H1 (cell line): Measurements from ENCODE around the gene DNAJA3. TPM values are rescaled to one million over a fixed set of nuclear protein-coding genes. Genes with fewer than 3 reads are reported as not detected.
A peak's percentile ranks its signal among the peaks of the same experiment; 100 is the strongest.

Experiments
- CTCF ChIA-PET: fragments of 300-600 bp; sonication (Branson Sonifier 250); formaldehyde crosslinking; loops from one replicate; lab custom pipeline; 2021; ENCODE audit not compliant: partially characterized antibody; lab: Charles Lee
- POLR2A ChIA-PET: fragments of 300-600 bp; sonication (Branson Sonifier 250); formaldehyde crosslinking; loops from one replicate; lab custom pipeline; 2021; ENCODE audit warnings: inconsistent platforms; ENCODE audit not compliant: partially characterized antibody; lab: Charles Lee
- DNase-seq, 2 experiments: peaks; one replicate each; pipeline versions ENCODE4 v3.0.0 to v3.0.0-alpha.2; 2010 to 2022; ENCODE audit warnings: low spot score in 2 of 2, low read depth in 1 of 2, mixed read lengths in 1 of 2
- FAIRE-seq: peaks from 2 replicates; lab custom pipeline; 2011; peaks lifted over from hg19 to GRCh38; lab: Jason Lieb, UNC
- H2AFZ ChIP-seq: 2 replicates; pipeline ENCODE4 v1.8.1; 2012; ENCODE audit warnings: low read length, inconsistent platforms
- H2AK5ac ChIP-seq: 2 replicates; pipeline ENCODE4 v1.6.1; 2013; ENCODE audit warnings: low read depth, low read length
- H2BK120ac ChIP-seq: replicated peaks from 2 replicates; pipeline ENCODE3; 2013; ENCODE audit warnings: low read depth, low read length, inconsistent platforms
- H2BK12ac ChIP-seq: 2 replicates; pipeline ENCODE4 v1.6.1; 2013; ENCODE audit warnings: low read depth, low read length
- H2BK15ac ChIP-seq: 2 replicates; pipeline ENCODE4 v1.6.1; 2013; ENCODE audit warnings: low read length
- H2BK20ac ChIP-seq: 2 replicates; pipeline ENCODE4 v1.6.1; 2013; ENCODE audit warnings: low read length
- H2BK5ac ChIP-seq: 2 replicates; pipeline ENCODE4 v1.6.1; 2013; ENCODE audit warnings: low read depth, low read length
- H3K14ac ChIP-seq: 2 replicates; pipeline ENCODE4 v1.6.1; 2013; ENCODE audit warnings: inconsistent platforms; ENCODE audit not compliant: insufficient read length
- H3K18ac ChIP-seq: 2 replicates; pipeline ENCODE4 v1.6.1; 2013; ENCODE audit warnings: low read length; ENCODE audit errors: extremely low read depth
- H3K23ac ChIP-seq: 2 replicates; pipeline ENCODE4 v1.6.1; 2013; ENCODE audit warnings: inconsistent platforms; ENCODE audit not compliant: insufficient read length
- H3K23me2 ChIP-seq: 2 replicates; pipeline ENCODE4 v1.6.1; 2013; ENCODE audit warnings: low read depth, low read length
- H3K27ac ChIP-seq: 2 replicates; pipeline ENCODE4 v1.6.1; 2011; ENCODE audit warnings: low read depth, low read length, inconsistent platforms
- H3K27me3 ChIP-seq, 4 experiments: replicated peaks in 1 of 4; 1 replicate in 1 of 4; 2 replicates in 3 of 4; pipeline versions ENCODE4 v1.6.1 to v1.8.1; 2011 to 2013; ENCODE audit warnings: low read length in 3 of 4, mild to moderate bottlenecking in 3 of 4, inconsistent platforms in 2 of 4, mixed read lengths in 2 of 4, moderate library complexity in 1 of 4; ENCODE audit not compliant: control insufficient read depth in 3 of 4, insufficient read depth in 3 of 4; ENCODE audit errors: extremely low read depth in 1 of 4
- H3K36me3 ChIP-seq, 4 experiments: 2 replicates each; pipeline versions ENCODE4 v1.6.1 to v1.8.1; 2011 to 2013; ENCODE audit warnings: mild to moderate bottlenecking in 4 of 4, low read length in 3 of 4, moderate library complexity in 2 of 4, control low read depth in 1 of 4, inconsistent platforms in 1 of 4; ENCODE audit not compliant: insufficient read depth in 4 of 4, control insufficient read depth in 2 of 4
- H3K4ac ChIP-seq: replicated peaks from 2 replicates; pipeline ENCODE3; 2013; ENCODE audit warnings: low read length, low read depth, mixed read lengths, inconsistent platforms; ENCODE audit not compliant: insufficient read length
- H3K4me1 ChIP-seq, 4 experiments: replicated peaks in 1 of 4; 1 replicate in 1 of 4; 2 replicates in 3 of 4; pipeline versions ENCODE4 v1.6.1 to v1.8.1; 2011 to 2013; ENCODE audit warnings: low read length in 3 of 4, inconsistent platforms in 2 of 4, mixed read lengths in 1 of 4; ENCODE audit not compliant: insufficient read depth in 4 of 4, control insufficient read depth in 3 of 4
- H3K4me2 ChIP-seq, 2 experiments: 2 replicates each; pipeline versions ENCODE4 v1.6.1 to v1.8.1; 2011 to 2013; ENCODE audit warnings: low read depth in 2 of 2, low read length in 2 of 2, control low read depth in 1 of 2, inconsistent platforms in 1 of 2, mild to moderate bottlenecking in 1 of 2; ENCODE audit not compliant: insufficient read depth in 1 of 2
- H3K4me3 ChIP-seq, 4 experiments: fragments of 200-600, 300-600 bp in 1 of 4; sonication (generic), shearing (Covaris generic), sonication (Bioruptor Twin) in 1 of 4; 2 replicates each; pipeline versions ENCODE4 v1.5.1 to v1.8.1; 2011 to 2016; ENCODE audit warnings: low read length in 4 of 4, low read depth in 3 of 4, control low read depth in 2 of 4, inconsistent platforms in 2 of 4, mild to moderate bottlenecking in 2 of 4, mixed read lengths in 1 of 4, moderate library complexity in 1 of 4; ENCODE audit not compliant: insufficient read depth in 2 of 4; ENCODE audit errors: extremely low read depth in 1 of 4
- H3K56ac ChIP-seq: replicated peaks from 2 replicates; pipeline ENCODE3; 2013; ENCODE audit warnings: low read depth, mild to moderate bottlenecking, mixed read lengths, low read length, inconsistent platforms; ENCODE audit not compliant: insufficient read length
- H3K79me1 ChIP-seq: 2 replicates; pipeline ENCODE4 v1.6.1; 2013; ENCODE audit warnings: low read depth, low read length, control low read depth
- H3K79me2 ChIP-seq, 2 experiments: 2 replicates each; pipeline versions ENCODE4 v1.6.1 to v1.8.1; 2012 to 2013; ENCODE audit warnings: low read length in 2 of 2, mild to moderate bottlenecking in 2 of 2, inconsistent platforms in 1 of 2; ENCODE audit not compliant: insufficient read depth in 2 of 2, control insufficient read depth in 1 of 2
- H3K9ac ChIP-seq, 4 experiments: replicated peaks in 1 of 4; 1 replicate in 1 of 4; 2 replicates in 3 of 4; pipeline versions ENCODE4 v1.6.1 to v1.8.1; 2011 to 2013; ENCODE audit warnings: low read depth in 3 of 4, low read length in 3 of 4, control low read depth in 2 of 4, mild to moderate bottlenecking in 2 of 4, moderate library complexity in 2 of 4, inconsistent platforms in 1 of 4; ENCODE audit errors: extremely low read depth in 1 of 4
- H3K9me3 ChIP-seq, 2 experiments: 2 replicates each; pipeline versions ENCODE4 v1.6.1 to v1.8.1; 2012 to 2013; ENCODE audit warnings: mild to moderate bottlenecking in 2 of 2, moderate library complexity in 2 of 2, control low read depth in 1 of 2, inconsistent platforms in 1 of 2, low read depth in 1 of 2, low read length in 1 of 2, mixed read lengths in 1 of 2; ENCODE audit not compliant: insufficient read depth in 2 of 2
- H4K20me1 ChIP-seq, 2 experiments: replicated peaks in 1 of 2; 2 replicates each; pipeline versions ENCODE3 to v1.8.1; 2011 to 2013; ENCODE audit warnings: inconsistent platforms in 2 of 2, low read length in 2 of 2, mild to moderate bottlenecking in 1 of 2; ENCODE audit not compliant: insufficient read depth in 2 of 2, control insufficient read depth in 1 of 2
- H4K5ac ChIP-seq: 2 replicates; pipeline ENCODE4 v1.6.1; 2013; ENCODE audit warnings: low read length, low read depth, mixed read lengths, inconsistent platforms; ENCODE audit not compliant: insufficient read length
- H4K8ac ChIP-seq: 2 replicates; pipeline ENCODE4 v1.8.0; 2013; ENCODE audit warnings: mild to moderate bottlenecking, moderate library complexity, low read length, inconsistent platforms; ENCODE audit not compliant: insufficient read depth; ENCODE audit errors: extremely low read depth
- H4K91ac ChIP-seq: replicated peaks from 2 replicates; pipeline ENCODE3; 2013; ENCODE audit warnings: low read length, mixed read lengths, inconsistent platforms; ENCODE audit not compliant: insufficient read length
- ASH2L ChIP-seq: fragments of 200-600, 300-600 bp; sonication (generic); IDR thresholded peaks from one replicate; pipeline ENCODE4 v1.7.1; 2017; ENCODE audit warnings: low read length
- CBX8 ChIP-seq: fragments of 300-800, 300-1000 bp; sonication (generic); IDR thresholded peaks from 2 replicates; pipeline ENCODE4 v1.7.1; 2016; ENCODE audit warnings: low read depth, low read length, borderline replicate concordance
- GTF2F1 ChIP-seq: IDR thresholded peaks from 2 replicates; pipeline ENCODE4 v1.6.1; 2012; ENCODE audit warnings: low read depth, low read length, improper control_type of control experiment, borderline replicate concordance
- JUND ChIP-seq: IDR thresholded peaks from 2 replicates; pipeline ENCODE4 v1.6.1; 2011; ENCODE audit warnings: mild to moderate bottlenecking, improper control_type of control experiment, low read length
- KDM5A ChIP-seq: fragments of 200-600 bp; IDR thresholded peaks from 2 replicates; pipeline ENCODE4 v1.7.1; 2012; ENCODE audit warnings: mild to moderate bottlenecking, low read length, inconsistent platforms, mixed read lengths
- POLR2AphosphoS5 ChIP-seq: IDR thresholded peaks from 2 replicates; pipeline ENCODE4 v1.6.1; 2011; ENCODE audit warnings: low read depth, low read length
- RBBP5 ChIP-seq: IDR thresholded peaks from 2 replicates; pipeline ENCODE4 v1.7.1; 2012; ENCODE audit warnings: low read depth, mild to moderate bottlenecking, inconsistent platforms, low read length, moderate library complexity, borderline replicate concordance
- RFX5 ChIP-seq: IDR thresholded peaks from 2 replicates; pipeline ENCODE4 v1.6.1; 2011; ENCODE audit warnings: low read depth, low read length, improper control_type of control experiment, borderline replicate concordance
- SIN3A ChIP-seq, 2 experiments: IDR thresholded peaks in 1 of 2; conservative IDR thresholded peaks in 1 of 2; 2 replicates each; pipeline ENCODE4 v1.6.1; 2011 to 2012; ENCODE audit warnings: low read length in 2 of 2, improper control_type of control experiment in 1 of 2, low read depth in 1 of 2, mild to moderate bottlenecking in 1 of 2
- YY1 ChIP-seq: IDR thresholded peaks from 2 replicates; pipeline ENCODE4 v1.6.1; 2011; ENCODE audit warnings: low read depth, mild to moderate bottlenecking, low read length
- WGBS, 2 experiments: shearing (Covaris generic) in 1 of 2; methylation state at CpG; one replicate each; pipeline versions ENCODE4 v1.1.6 to v1.1.7; 2013 to 2015; ENCODE audit warnings: low lambda C conversion rate in 2 of 2, mixed read lengths in 2 of 2, inconsistent platforms in 1 of 2, low coverage in 1 of 2, missing lambda C conversion rate in 1 of 2; ENCODE audit not compliant: insufficient replicate concordance in 2 of 2, insufficient coverage in 1 of 2, insufficient read length in 1 of 2; ENCODE audit errors: extremely low coverage in 1 of 2, missing lambda C conversion rate in 1 of 2; 5-methylcytosine and 5-hydroxymethylcytosine counted together
- polyA plus RNA-seq, 7 experiments: library from polyadenylated mRNA; depleted of rRNA in 3 of 7; stranded (reverse) in 5 of 7; unstranded in 2 of 7; fragments of >200 nt in 5 of 7; fragments of 200-250 nt in 2 of 7; gene quantifications; 1 replicate in 5 of 7; 2 replicates in 1 of 7; 4 replicates in 1 of 7; pipeline versions ENCODE4 v1.2.1 to v1.2.3, GENCODE V29; 2011 to 2013; ENCODE audit warnings: missing spikeins in 2 of 7, mixed read lengths in 2 of 7
- total RNA-seq: library from RNA; stranded (reverse); fragmentation: NEBNext Ultra II Directional; extraction: Animal tissue kit (Norgen Biotek cat#: 25700); gene quantifications from 2 replicates; pipeline ENCODE4 v1.2.1, GENCODE V29; 2021
- TF ChIP-seq, protein P1 (sequence below): IDR thresholded peaks from 2 replicates; pipeline ENCODE4 v1.6.1; 2011; ENCODE audit warnings: low read depth, mild to moderate bottlenecking, low read length; ENCODE audit not compliant: insufficient read depth

DNAJA3 gene
- total and polyA plus RNA-seq, 2 of the 8 experiments (the other 6 are each of a cell fraction or from before 2014, with no cell fraction given): 37.3 to 59.1 TPM

DNA sequence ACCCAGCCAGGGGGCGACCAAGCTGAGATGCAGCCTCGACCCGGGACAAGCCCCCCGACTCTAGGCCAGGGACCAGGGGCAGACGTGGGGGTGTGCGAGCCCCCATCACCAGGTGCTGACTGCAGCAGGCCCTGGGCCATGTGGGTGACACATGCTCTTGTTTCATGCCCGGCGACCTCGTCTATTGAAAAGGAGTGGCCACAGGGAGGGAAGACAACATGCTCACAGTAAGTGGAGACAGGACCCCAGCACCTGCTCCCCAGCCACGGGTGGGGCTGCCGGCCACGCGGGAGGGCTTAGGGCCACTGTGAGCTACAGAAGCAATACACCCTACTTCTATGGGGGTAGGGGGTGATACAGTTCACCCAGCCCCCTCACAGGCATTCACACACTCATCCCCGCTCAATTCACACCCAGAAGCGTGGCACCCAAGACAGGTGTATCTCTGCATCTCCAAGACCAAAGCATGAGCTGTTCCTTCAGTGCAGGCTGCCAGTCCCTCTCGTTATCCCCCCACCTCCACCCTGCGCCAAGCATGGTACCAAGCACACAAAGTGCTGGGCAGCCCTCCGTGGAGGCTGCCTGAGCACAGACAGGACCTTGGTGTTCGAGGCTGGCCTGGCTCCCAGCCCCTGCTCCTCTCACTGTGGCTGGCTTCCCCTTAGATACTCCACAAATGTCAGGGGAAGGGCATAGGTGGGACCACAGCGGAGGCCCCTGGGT, 40.4 kb upstream of the DNAJA3 start:
- Histone ChIP-seq H2BK20ac (no peak overlapping the region), H2BK5ac (peak overlapping the region; percentile 66; the same call in 1 of the 2 replicates), H3K23ac (no peak overlapping the region), H3K23me2 (no peaks in the 10 kb centered on the region), H3K9ac (no peak overlapping the region), H3K4me2 (no peak overlapping the region), H4K8ac (no peak overlapping the region), H4K91ac (no peak overlapping the region), H3K9me3 (no peaks in the 10 kb centered on the region), H3K4me3 (no peak overlapping the region), H3K18ac (peak overlapping the region; percentile 48; the same call in 1 of the 2 replicates), H3K56ac (no peak overlapping the region), H2BK12ac (no peak overlapping the region), H4K5ac (no peak overlapping the region), H3K36me3 (peaks cover 0 to 18% (median 2%) of the 10 kb centered on the region in 4 experiments; a peak in 4 of 8 replicates), H3K27me3 (no peaks in the 10 kb centered on the region), H2BK15ac (0 out of 2 replicates have a peak overlapping the region, but pooled peaks have one; percentile 29), H3K4ac (no peak overlapping the region), H3K79me2 (no peaks in the 10 kb centered on the region), H3K4me1 (peaks cover 0 to 21% (median 17%) of the 10 kb centered on the region in 4 experiments; a peak in 6 of 7 replicates), H3K79me1 (no peaks in the 10 kb centered on the region), H2AK5ac (no peak overlapping the region; the same call in 1 of the 2 replicates), H2BK120ac (no peak overlapping the region), H3K14ac (no peak overlapping the region), H4K20me1 (peaks cover 3 to 15% of the 10 kb centered on the region in 2 experiments), H3K27ac (no peak overlapping the region), H2AFZ (no peak overlapping the region)
- WGBS, 2 experiments: 93% methylated on average over 14 of the region's 20 CpGs; no CpG with 5 or more reads in 1 of the 2 experiments
- FAIRE-seq (no peak), DNase-seq (no peak)
- CTCF ChIA-PET: interaction anchor here (0.6 to 24.8 kb wide), 8 partner anchors 9 to 256 kb away, joined by 3 to 659 read pairs (median 4); no protein-coding TSS in a partner anchor
- POLR2A ChIA-PET: interaction anchor here (1.6 to 11.9 kb wide), 2 partner anchors 8 to 10 kb away, joined by 3 to 223 read pairs; no protein-coding TSS in a partner anchor
- TF ChIP-seq JUND (no peak), ASH2L (no peak), KDM5A (no peak), RFX5 (no peak), POLR2AphosphoS5 (no peak; the same call in 1 of the 2 replicates), RBBP5 (no peak), SIN3A (conservative IDR thresholded peaks at IDR 0.05 in 1 of 2, IDR thresholded peaks at IDR 0.05 in 1 of 2; ENCODE audit: low read depth in 1 of 2, low read length in 2 of 2) (no peak), YY1 (no peak), GTF2F1 (no peak), CBX8 (no peak)
- TF ChIP-seq, protein P1, sequence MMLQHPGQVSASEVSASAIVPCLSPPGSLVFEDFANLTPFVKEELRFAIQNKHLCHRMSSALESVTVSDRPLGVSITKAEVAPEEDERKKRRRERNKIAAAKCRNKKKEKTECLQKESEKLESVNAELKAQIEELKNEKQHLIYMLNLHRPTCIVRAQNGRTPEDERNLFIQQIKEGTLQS: no peak
